Endothelial cell (in vitro differentiated cells): ENCODE data around the gene EPX. TPM values are rescaled to one million over a fixed set of nuclear protein-coding genes. Genes with fewer than 3 reads are reported as not detected.

Experiments
- DNase-seq: peaks from one replicate; pipeline ENCODE4 v3.0.0; 2021; ENCODE audit warnings: low spot score
- H3K27ac Mint-ChIP-seq: one replicate; pipeline ENCODE4 v1.8.0; 2021; ENCODE audit warnings: mixed read lengths, inconsistent platforms; ENCODE audit not compliant: unreplicated experiment
- H3K27me3 Mint-ChIP-seq: one replicate; pipeline ENCODE4 v1.8.0; 2021; ENCODE audit warnings: mild to moderate bottlenecking, moderate library complexity, mixed read lengths, inconsistent platforms; ENCODE audit not compliant: unreplicated experiment
- H3K36me3 Mint-ChIP-seq: one replicate; pipeline ENCODE4 v1.8.0; 2021; ENCODE audit warnings: mild to moderate bottlenecking, low read depth, mixed read lengths, inconsistent platforms; ENCODE audit not compliant: unreplicated experiment
- H3K4me1 Mint-ChIP-seq: one replicate; pipeline ENCODE4 v1.8.0; 2021; ENCODE audit warnings: mild to moderate bottlenecking, mixed read lengths, inconsistent platforms; ENCODE audit not compliant: unreplicated experiment
- H3K4me3 Mint-ChIP-seq: one replicate; pipeline ENCODE4 v1.8.0; 2021; ENCODE audit warnings: mild to moderate bottlenecking, mixed read lengths, inconsistent platforms; ENCODE audit not compliant: unreplicated experiment
- H3K9me3 Mint-ChIP-seq: one replicate; pipeline ENCODE4 v1.8.0; 2021; ENCODE audit warnings: mixed read lengths, inconsistent platforms; ENCODE audit not compliant: unreplicated experiment
- total RNA-seq: library from RNA; stranded (reverse); fragmentation: NEBNext Ultra II Directional; extraction: Animal tissue kit (Norgen Biotek cat#: 25700); gene quantifications from one replicate; pipeline ENCODE4 v1.2.1, GENCODE V29; 2021; ENCODE audit not compliant: unreplicated experiment
- TF ChIP-seq, protein P1 (sequence below): fragments of 200-600 bp; sonication (generic); IDR thresholded peaks from one replicate; pipeline ENCODE4 v1.5.0; 2021; ENCODE audit warnings: antibody characterized with exemption; ENCODE audit not compliant: unreplicated experiment

Gene EPX
- total RNA-seq, 1 donor from 2014 or later: not detected

DNA sequence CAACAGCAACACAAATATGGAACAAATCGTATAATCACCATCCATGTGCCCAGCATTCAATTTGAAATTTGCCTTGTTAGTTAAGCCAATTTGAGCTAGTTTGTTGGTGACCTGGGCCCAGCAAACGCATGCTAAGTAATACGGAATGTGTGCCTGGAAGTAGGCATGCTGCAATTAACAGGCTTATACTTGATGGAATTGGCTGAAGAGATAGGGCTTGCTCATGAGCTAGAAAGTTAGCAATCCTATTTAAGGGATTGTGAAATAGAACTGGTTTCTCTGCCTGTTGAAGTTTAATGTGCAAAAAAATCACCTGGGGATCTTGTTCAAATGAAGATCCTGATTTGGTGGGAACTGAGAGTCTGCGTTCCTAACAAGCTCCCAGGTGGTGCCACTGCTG, 37.4 kb downstream of the EPX start:
- H3K27ac Mint-ChIP-seq: no peak overlapping the region
- H3K27me3 Mint-ChIP-seq: peaks cover 3% of the 10 kb centered on the region
- H3K9me3 Mint-ChIP-seq: no peaks in the 10 kb centered on the region
- no peaks in the 10 kb centered on the region for H3K36me3 Mint-ChIP-seq
- no peak overlapping the region for H3K4me3 Mint-ChIP-seq
- H3K4me1 Mint-ChIP-seq: peaks cover under 1% of the 10 kb centered on the region
- DNase-seq: no peak
- TF ChIP-seq, protein P1, sequence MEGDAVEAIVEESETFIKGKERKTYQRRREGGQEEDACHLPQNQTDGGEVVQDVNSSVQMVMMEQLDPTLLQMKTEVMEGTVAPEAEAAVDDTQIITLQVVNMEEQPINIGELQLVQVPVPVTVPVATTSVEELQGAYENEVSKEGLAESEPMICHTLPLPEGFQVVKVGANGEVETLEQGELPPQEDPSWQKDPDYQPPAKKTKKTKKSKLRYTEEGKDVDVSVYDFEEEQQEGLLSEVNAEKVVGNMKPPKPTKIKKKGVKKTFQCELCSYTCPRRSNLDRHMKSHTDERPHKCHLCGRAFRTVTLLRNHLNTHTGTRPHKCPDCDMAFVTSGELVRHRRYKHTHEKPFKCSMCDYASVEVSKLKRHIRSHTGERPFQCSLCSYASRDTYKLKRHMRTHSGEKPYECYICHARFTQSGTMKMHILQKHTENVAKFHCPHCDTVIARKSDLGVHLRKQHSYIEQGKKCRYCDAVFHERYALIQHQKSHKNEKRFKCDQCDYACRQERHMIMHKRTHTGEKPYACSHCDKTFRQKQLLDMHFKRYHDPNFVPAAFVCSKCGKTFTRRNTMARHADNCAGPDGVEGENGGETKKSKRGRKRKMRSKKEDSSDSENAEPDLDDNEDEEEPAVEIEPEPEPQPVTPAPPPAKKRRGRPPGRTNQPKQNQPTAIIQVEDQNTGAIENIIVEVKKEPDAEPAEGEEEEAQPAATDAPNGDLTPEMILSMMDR: no peak

DNA sequence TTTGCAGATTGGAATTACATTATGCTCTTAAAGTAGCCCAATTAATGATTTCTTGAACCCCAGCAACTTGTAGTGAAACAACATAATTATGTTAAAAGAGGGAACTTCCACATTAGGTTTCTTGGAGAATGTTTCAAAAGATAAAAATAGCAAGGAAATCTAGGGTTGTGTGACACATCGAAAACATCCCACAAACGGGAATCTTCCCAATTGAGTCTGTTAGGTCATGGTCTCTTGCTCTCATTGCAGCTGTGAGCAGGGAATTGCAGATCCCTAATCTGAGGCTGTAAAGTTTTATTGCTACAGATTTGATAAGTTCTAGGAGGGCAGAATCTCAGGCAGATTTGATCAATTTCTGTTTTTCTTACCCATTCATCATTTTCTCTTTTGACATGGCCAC, 39.1 kb downstream of the EPX start:
- H3K9me3 Mint-ChIP-seq: no peaks in the 10 kb centered on the region
- H3K4me1 Mint-ChIP-seq: peaks cover 5% of the 10 kb centered on the region
- no peak for DNase-seq
- TF ChIP-seq, protein P1: no peak
- H3K36me3 Mint-ChIP-seq: no peaks in the 10 kb centered on the region
- peaks cover 3% of the 10 kb centered on the region for H3K27me3 Mint-ChIP-seq
- no peak overlapping the region for H3K27ac Mint-ChIP-seq
- no peak overlapping the region for H3K4me3 Mint-ChIP-seq

DNA sequence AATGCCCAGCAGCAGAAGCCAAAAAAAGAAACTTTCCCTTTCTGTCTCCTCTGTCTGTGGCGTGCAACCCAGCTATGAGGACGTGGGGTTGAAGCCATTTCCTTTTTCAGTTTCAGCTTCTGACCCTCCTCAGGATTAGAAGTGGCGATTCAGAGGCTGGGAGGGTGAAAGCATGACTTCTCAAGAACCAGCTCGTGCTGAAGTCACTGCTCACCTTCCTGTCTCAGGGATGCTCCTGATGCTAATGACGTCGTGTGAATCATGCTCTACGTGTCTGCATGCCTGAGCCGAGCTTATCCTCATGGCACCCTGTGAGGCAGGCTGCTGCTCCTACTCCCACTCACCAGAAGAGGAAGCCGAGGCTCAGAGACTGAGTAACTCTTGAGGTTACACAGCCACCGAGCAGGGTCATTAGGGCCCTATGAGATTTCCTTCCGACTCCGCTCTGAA, 40.2 kb downstream of the EPX start:
- DNase-seq: no peak
- no peaks in the 10 kb centered on the region for H3K36me3 Mint-ChIP-seq
- no peak overlapping the region for H3K27ac Mint-ChIP-seq
- TF ChIP-seq, protein P1: no peak
- H3K4me1 Mint-ChIP-seq: peaks cover 5% of the 10 kb centered on the region
- H3K4me3 Mint-ChIP-seq: no peak overlapping the region
- H3K9me3 Mint-ChIP-seq: no peaks in the 10 kb centered on the region
- peaks cover 3% of the 10 kb centered on the region for H3K27me3 Mint-ChIP-seq

DNA sequence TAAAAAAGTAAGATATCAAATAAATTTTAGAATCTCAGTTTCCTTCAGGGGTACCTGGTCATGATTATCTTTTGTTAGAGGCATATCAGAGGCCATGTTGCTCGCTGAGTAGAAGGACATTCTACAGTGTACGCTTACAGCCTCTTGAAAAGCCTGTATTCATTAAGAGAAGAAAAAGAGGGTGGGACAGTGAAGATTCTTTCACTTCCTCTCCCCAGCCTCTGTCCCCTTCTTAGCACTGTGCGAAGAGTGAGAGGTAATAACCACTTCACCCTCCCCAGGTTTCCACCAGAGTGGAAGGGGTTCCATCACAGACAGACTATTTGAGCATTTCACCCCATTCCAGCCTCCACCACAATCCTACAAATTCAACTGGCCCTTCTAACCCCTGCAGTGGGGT, 41.0 kb downstream of the EPX start:
- DNase-seq: no peak
- Mint-ChIP-seq H3K4me3 (no peak overlapping the region), H3K4me1 (peaks cover 5% of the 10 kb centered on the region), H3K27me3 (peaks cover 3% of the 10 kb centered on the region), H3K36me3 (no peaks in the 10 kb centered on the region), H3K9me3 (no peaks in the 10 kb centered on the region), H3K27ac (no peak overlapping the region)
- TF ChIP-seq, protein P1: no peak

DNA sequence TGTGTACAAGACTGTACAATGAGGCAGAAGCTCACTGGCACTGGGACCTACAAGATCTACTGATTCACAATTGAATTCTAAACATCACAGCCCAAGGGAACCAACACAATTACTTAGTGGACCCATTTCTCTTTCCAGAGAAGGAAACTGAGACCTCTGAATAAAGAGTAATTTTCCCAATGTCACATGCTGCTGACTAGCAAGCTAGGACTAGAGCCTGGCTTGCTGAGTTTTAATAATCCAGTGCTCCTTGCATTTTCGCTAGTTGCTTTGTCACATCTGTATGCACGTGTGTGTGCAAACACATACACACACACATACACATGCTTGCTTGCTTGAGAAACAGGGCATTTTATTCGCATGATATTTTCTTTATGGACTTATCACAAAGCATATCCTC, 42.0 kb downstream of the EPX start:
- TF ChIP-seq, protein P1: no peak
- H3K27ac Mint-ChIP-seq: no peak overlapping the region
- H3K9me3 Mint-ChIP-seq: no peaks in the 10 kb centered on the region
- no peaks in the 10 kb centered on the region for H3K36me3 Mint-ChIP-seq
- H3K4me1 Mint-ChIP-seq: peaks cover 5% of the 10 kb centered on the region
- no peaks in the 10 kb centered on the region for H3K27me3 Mint-ChIP-seq
- no peak for DNase-seq
- H3K4me3 Mint-ChIP-seq: no peak overlapping the region
